Trophoblast cell (in vitro differentiated cells and primary cell): ENCODE results near the gene MEGF8.
A peak's percentile ranks its signal among the peaks of the same experiment; 100 is the strongest.

Source experiments
- DNase-seq, 2 donors: peaks; one replicate each; pipeline ENCODE4 v3.0.0-alpha.2; 2016
- H2AFZ ChIP-seq: 2 replicates; pipeline ENCODE4 v1.6.1; 2013; ENCODE audit warnings: low read length, moderate library complexity, mild to moderate bottlenecking; ENCODE audit not compliant: insufficient read depth, poor library complexity
- H2AK5ac ChIP-seq: 2 replicates; pipeline ENCODE4 v1.6.1; 2013; ENCODE audit warnings: mild to moderate bottlenecking, low read length
- H2BK120ac ChIP-seq: 2 replicates; pipeline ENCODE4 v1.6.1; 2013; ENCODE audit warnings: low read length, mild to moderate bottlenecking, moderate library complexity; ENCODE audit not compliant: insufficient read depth, poor library complexity
- H2BK12ac ChIP-seq: 2 replicates; pipeline ENCODE4 v1.6.1; 2013; ENCODE audit warnings: mild to moderate bottlenecking, low read length, moderate library complexity
- H2BK5ac ChIP-seq: 2 replicates; pipeline ENCODE4 v1.6.1; 2013; ENCODE audit warnings: low read length, low read depth, moderate library complexity, mild to moderate bottlenecking; ENCODE audit not compliant: poor library complexity
- H3K14ac ChIP-seq: 2 replicates; pipeline ENCODE4 v1.6.1; 2013; ENCODE audit warnings: mild to moderate bottlenecking, low read length
- H3K18ac ChIP-seq: 2 replicates; pipeline ENCODE4 v1.6.1; 2013; ENCODE audit warnings: mild to moderate bottlenecking, low read length
- H3K23ac ChIP-seq: 2 replicates; pipeline ENCODE4 v1.6.1; 2013; ENCODE audit warnings: low read length
- H3K27ac ChIP-seq: 2 replicates; pipeline ENCODE4 v1.5.1; 2013; ENCODE audit warnings: low read depth, mild to moderate bottlenecking, inconsistent platforms, low read length, moderate library complexity
- H3K27me3 ChIP-seq: 2 replicates; pipeline ENCODE4 v1.6.1; 2013; ENCODE audit warnings: inconsistent platforms, mild to moderate bottlenecking, low read length, moderate library complexity; ENCODE audit not compliant: insufficient read depth
- H3K36me3 ChIP-seq, 2 experiments: 1 replicate in 1 of 2; 2 replicates in 1 of 2; pipeline ENCODE4 v1.6.1; 2013; ENCODE audit warnings: low read length in 2 of 2, mild to moderate bottlenecking in 2 of 2, moderate library complexity in 1 of 2; ENCODE audit not compliant: insufficient read depth in 2 of 2, control insufficient read depth in 1 of 2
- H3K4ac ChIP-seq: 2 replicates; pipeline ENCODE4 v1.6.1; 2013; ENCODE audit warnings: low read depth, mild to moderate bottlenecking, low read length, moderate library complexity
- H3K4me1 ChIP-seq, 2 experiments: 1 replicate in 1 of 2; 2 replicates in 1 of 2; pipeline ENCODE4 v1.6.1; 2013; ENCODE audit warnings: low read length in 2 of 2, mild to moderate bottlenecking in 2 of 2, moderate library complexity in 1 of 2; ENCODE audit not compliant: insufficient read depth in 2 of 2, control insufficient read depth in 1 of 2
- H3K4me2 ChIP-seq: 2 replicates; pipeline ENCODE4 v1.6.1; 2013; ENCODE audit warnings: inconsistent platforms, mild to moderate bottlenecking, low read length, moderate library complexity
- H3K4me3 ChIP-seq: 2 replicates; pipeline ENCODE4 v1.5.1; 2013; ENCODE audit warnings: mild to moderate bottlenecking, low read depth, low read length, inconsistent platforms
- H3K79me1 ChIP-seq: one replicate; pipeline ENCODE4 v1.6.1; 2013; ENCODE audit warnings: low read length
- H3K79me2 ChIP-seq: 2 replicates; pipeline ENCODE4 v1.6.1; 2013; ENCODE audit warnings: low read length, mild to moderate bottlenecking; ENCODE audit not compliant: control insufficient read depth, insufficient read depth, poor library complexity
- H3K9ac ChIP-seq: 2 replicates; pipeline ENCODE4 v1.6.1; 2013; ENCODE audit warnings: mild to moderate bottlenecking, low read length
- H3K9me3 ChIP-seq: 2 replicates; pipeline ENCODE4 v1.6.1; 2013; ENCODE audit warnings: low read depth, mild to moderate bottlenecking, control low read depth, inconsistent platforms, low read length; ENCODE audit not compliant: insufficient read depth
- H4K12ac ChIP-seq: 2 replicates; pipeline ENCODE4 v1.6.1; 2013; ENCODE audit warnings: low read depth, mild to moderate bottlenecking, low read length, moderate library complexity
- H4K8ac ChIP-seq: 2 replicates; pipeline ENCODE4 v1.6.1; 2013; ENCODE audit warnings: low read depth, mild to moderate bottlenecking, low read length, moderate library complexity
- H4K91ac ChIP-seq: one replicate; pipeline ENCODE4 v1.6.1; 2013; ENCODE audit warnings: low read depth, mild to moderate bottlenecking, low read length, moderate library complexity
- WGBS: extraction: QIAGEN DNeasy Blood & Tissue Kit; methylation state at CpG from one replicate; pipeline ENCODE4 v1.1.7; 2013; ENCODE audit warnings: missing lambda C conversion rate; ENCODE audit not compliant: insufficient read length, insufficient coverage; ENCODE audit errors: extremely low coverage; 5-methylcytosine and 5-hydroxymethylcytosine counted together

MEGF8 gene

DNA sequence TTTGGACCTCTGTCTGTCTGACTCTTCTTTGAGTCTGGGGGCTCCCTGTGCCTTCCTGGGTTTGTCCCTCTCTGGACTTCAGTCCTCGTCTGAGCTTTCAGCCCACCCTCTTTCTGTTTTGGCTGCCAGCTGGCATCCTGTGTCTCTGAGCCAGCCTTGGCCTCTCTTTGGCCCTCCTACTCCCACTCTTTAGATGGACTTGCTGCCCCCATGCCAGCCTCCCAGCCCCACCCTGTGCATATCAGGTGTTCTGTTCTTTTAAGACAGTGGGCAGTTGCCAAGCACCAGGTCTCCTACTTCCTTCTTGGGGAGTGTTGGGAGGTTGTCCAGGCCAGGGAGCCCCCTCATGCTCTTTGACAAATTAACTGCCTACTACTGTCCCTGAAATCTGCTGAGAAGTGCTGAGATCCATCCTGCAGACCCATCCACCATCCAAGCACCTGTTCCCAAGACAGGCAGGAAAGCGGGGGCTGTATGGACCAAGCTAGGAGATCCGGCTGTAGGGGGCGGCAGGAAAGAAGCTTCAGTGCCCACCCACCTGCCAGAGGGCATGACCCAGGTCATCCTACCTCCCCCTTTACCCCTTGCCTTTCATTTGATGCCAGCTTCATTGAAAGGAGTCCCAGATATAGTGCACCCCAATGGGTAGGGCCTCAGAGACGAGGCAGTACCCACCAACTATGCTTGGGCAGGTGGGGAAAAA is 46.8 kb upstream of the MEGF8 start:
- no peak overlapping the region for H4K91ac ChIP-seq
- H4K8ac ChIP-seq, result no peak overlapping the region
- peaks cover 4% of the 10 kb centered on the region for H3K9me3 ChIP-seq
- H3K23ac ChIP-seq, result no peak overlapping the region
- H2BK120ac ChIP-seq, result no peak overlapping the region
- H2AK5ac ChIP-seq, result no peak overlapping the region
- no CpG with 5 or more reads among the region's 5 CpGs for WGBS
- no peak overlapping the region for H3K27ac ChIP-seq
- H3K79me1 ChIP-seq, result peaks cover 27% of the 10 kb centered on the region
- H3K27me3 ChIP-seq, result no peaks in the 10 kb centered on the region
- H2BK12ac ChIP-seq, result no peak overlapping the region
- H3K4me2 ChIP-seq, result no peak overlapping the region
- H4K12ac ChIP-seq, result no peak overlapping the region
- H3K14ac ChIP-seq, result no peak overlapping the region
- DNase-seq, result no peak
- H2BK5ac ChIP-seq, result no peak overlapping the region
- H3K9ac ChIP-seq, result no peak overlapping the region
- H3K36me3 ChIP-seq, result peaks cover 15 to 20% of the 10 kb centered on the region in 2 experiments
- H3K79me2 ChIP-seq, result peaks cover 3% of the 10 kb centered on the region
- H2AFZ ChIP-seq, result no peak overlapping the region
- no peak overlapping the region for H3K18ac ChIP-seq
- no peak overlapping the region for H3K4me3 ChIP-seq
- peaks cover 28 to 38% of the 10 kb centered on the region in 2 experiments for H3K4me1 ChIP-seq
- H3K4ac ChIP-seq, result no peak overlapping the region

DNA sequence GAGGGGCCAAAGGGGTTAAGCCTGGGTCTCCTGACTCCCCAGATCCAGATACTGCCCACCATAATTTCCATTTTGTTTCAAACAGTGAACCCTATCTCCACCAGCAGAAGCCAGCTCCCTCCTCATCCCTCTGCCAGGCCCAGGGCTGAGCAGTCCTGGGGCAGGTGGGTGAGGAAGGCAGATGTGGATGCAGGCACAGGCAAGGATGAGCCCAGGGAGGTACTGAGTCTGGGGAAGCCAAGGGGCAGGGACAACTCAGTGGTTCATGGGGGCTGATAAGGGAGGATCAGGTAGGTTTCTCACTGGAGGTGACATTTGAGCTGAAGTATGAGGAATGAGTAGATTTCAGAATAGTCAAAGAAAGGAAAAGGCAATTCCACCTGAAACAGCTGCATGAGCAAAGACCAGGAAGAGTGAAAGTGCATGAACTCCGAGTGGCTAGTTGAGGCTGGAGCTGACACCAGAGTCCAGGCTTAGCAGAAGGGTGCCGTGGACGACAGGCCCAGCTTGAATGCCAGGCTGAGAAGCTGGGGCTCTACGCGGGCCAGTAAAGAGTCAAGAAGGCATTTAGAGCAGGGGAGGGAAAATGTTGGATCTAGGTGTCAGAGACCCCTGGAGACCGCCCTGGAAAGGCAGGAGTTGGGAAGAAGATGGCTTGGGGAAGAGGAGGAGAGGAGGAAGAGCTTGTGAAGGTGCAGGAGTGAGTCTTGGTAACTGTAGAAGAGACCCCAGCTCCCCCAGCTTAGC is 46.1 kb upstream of the MEGF8 start:
- peak overlapping the region; percentile 16 for H3K18ac ChIP-seq
- peak overlapping the region; percentile 8 for H3K9ac ChIP-seq
- H3K9me3 ChIP-seq, result peaks cover 4% of the 10 kb centered on the region
- H2AFZ ChIP-seq, result peak overlapping the region; percentile 15
- H2AK5ac ChIP-seq, result no peak overlapping the region
- peak overlapping the region; percentile 78 for H3K27ac ChIP-seq
- H2BK12ac ChIP-seq, result peak overlapping the region; percentile 51
- WGBS, result no CpG with 5 or more reads among the region's 6 CpGs
- peak overlapping the region; percentile 94 for H3K4me2 ChIP-seq
- no peak overlapping the region for H3K23ac ChIP-seq
- no peak for DNase-seq
- H3K14ac ChIP-seq, result peak overlapping the region; percentile 58
- H4K12ac ChIP-seq, result peak overlapping the region; percentile 3
- no peak overlapping the region for H2BK5ac ChIP-seq
- no peak overlapping the region for H2BK120ac ChIP-seq
- H3K79me2 ChIP-seq, result peaks cover 3% of the 10 kb centered on the region
- H3K36me3 ChIP-seq, result peaks cover 7 to 13% of the 10 kb centered on the region in 2 experiments
- H4K91ac ChIP-seq, result no peak overlapping the region
- no peaks in the 10 kb centered on the region for H3K27me3 ChIP-seq
- H4K8ac ChIP-seq, result peak overlapping the region; percentile 27
- H3K4ac ChIP-seq, result peak overlapping the region; percentile 10
- peaks cover 29% of the 10 kb centered on the region for H3K79me1 ChIP-seq
- H3K4me3 ChIP-seq, result no peak overlapping the region
- H3K4me1 ChIP-seq, result peaks cover 28 to 38% of the 10 kb centered on the region in 2 experiments

DNA sequence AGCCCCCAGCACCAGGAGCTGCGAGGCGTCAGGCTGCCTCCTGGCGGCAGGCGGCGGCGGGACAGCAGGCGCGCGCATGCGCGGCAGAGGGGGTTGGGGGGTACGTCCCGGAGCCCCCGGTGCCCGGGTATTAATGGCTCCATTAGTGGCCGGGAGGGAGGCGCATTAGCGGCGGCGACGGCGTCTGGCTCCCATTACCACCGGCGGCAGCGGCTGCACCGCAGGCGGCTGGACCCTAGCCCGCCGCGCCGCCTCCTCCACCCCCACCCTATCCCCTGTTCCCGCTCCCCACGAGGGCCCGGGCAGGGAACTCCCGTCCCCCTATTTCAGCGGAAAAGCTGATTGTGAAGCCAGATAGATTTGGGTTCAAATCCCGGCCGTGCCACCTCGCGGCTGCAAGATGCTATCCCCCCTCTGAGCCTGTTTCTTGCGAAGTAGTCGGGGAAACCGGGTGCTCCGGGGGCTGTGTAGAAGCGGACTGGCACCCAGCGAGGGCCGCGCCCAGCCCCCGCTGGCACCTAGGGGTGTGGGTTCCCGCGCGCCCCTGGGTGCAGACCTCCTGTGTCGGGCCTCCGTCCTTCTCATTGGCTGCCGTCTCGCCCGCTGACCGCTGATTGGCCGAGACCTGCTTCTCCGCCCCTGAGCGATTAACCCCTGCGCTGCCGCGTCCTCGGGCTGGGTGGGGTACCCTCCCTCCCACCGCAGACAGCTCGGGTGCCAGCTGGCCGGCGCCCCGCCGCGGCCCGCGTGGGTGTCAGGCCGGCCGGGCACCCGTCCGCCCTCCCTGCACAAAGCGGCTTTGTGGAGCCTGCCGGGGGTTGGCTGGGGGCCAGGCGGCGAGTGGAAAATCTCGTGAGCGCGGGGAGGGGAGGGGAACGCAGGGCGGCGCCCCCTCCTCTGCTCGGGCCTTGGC is 45.3 kb upstream of the MEGF8 start:
- Histone ChIP-seq H3K23ac (no peak overlapping the region), H4K12ac (peak overlapping the region; percentile 59), H4K8ac (peak overlapping the region; percentile 91), H3K27ac (peak overlapping the region; percentile 91), H3K27me3 (no peaks in the 10 kb centered on the region), H2AK5ac (peak overlapping the region; percentile 66), H4K91ac (peak overlapping the region; percentile 87), H2AFZ (peak overlapping the region; percentile 28), H2BK12ac (peak overlapping the region; percentile 72), H3K4me2 (peak overlapping the region; percentile 94), H3K79me1 (peaks cover 34% of the 10 kb centered on the region), H3K79me2 (peaks cover 10% of the 10 kb centered on the region), H3K18ac (peak overlapping the region; percentile 95), H3K9me3 (peaks cover 4% of the 10 kb centered on the region), H3K4ac (peak overlapping the region; percentile 70), H2BK120ac (peak overlapping the region; percentile 82), H3K4me1 (peaks cover 33 to 43% of the 10 kb centered on the region in 2 experiments), H2BK5ac (peak overlapping the region; percentile 60), H3K9ac (peak overlapping the region; percentile 80), H3K4me3 (peak overlapping the region; percentile 78), H3K14ac (peak overlapping the region; percentile 91), H3K36me3 (peaks cover 2 to 6% of the 10 kb centered on the region in 2 experiments)
- peak; percentile 52 to 66 for DNase-seq
- WGBS, result no CpG with 5 or more reads among the region's 89 CpGs

DNA sequence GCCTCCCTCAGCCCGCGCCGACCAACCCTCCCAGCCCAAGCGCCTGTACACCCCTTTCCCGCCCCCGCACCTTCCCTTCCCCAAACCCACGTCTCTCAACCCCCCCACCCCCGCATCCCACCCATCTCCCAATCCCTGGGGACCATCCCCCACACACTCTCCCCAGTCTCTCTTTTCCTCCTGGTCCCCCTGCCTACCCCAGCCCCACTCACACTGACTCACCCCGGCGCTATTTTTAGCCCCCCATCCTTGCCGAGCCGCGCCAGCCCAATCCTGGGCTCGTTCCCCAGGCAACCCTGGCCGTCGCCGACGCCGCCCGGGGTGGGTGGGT is 44.7 kb upstream of the MEGF8 start:
- H2AFZ ChIP-seq, result peak overlapping the region; percentile 28
- H4K8ac ChIP-seq, result peak overlapping the region; percentile 91
- H3K4ac ChIP-seq, result peak overlapping the region; percentile 50
- peaks cover 11% of the 10 kb centered on the region for H3K79me2 ChIP-seq
- peaks cover 39 to 49% of the 10 kb centered on the region in 2 experiments for H3K4me1 ChIP-seq
- H3K27ac ChIP-seq, result peak overlapping the region; percentile 91
- peak overlapping the region; percentile 87 for H4K91ac ChIP-seq
- H3K9ac ChIP-seq, result peak overlapping the region; percentile 68
- peaks cover 4% of the 10 kb centered on the region for H3K9me3 ChIP-seq
- H2BK12ac ChIP-seq, result no peak overlapping the region
- H2BK5ac ChIP-seq, result peak overlapping the region; percentile 60
- H3K27me3 ChIP-seq, result no peaks in the 10 kb centered on the region
- WGBS, result no CpG with 5 or more reads among the region's 20 CpGs
- peak overlapping the region; percentile 21 for H4K12ac ChIP-seq
- no peak for DNase-seq
- H3K18ac ChIP-seq, result peak overlapping the region; percentile 95
- H2AK5ac ChIP-seq, result peak overlapping the region; percentile 66
- peak overlapping the region; percentile 82 for H2BK120ac ChIP-seq
- H3K23ac ChIP-seq, result no peak overlapping the region
- H3K79me1 ChIP-seq, result peaks cover 34% of the 10 kb centered on the region
- peak overlapping the region; percentile 94 for H3K4me2 ChIP-seq
- peaks cover 0 to 4% of the 10 kb centered on the region in 2 experiments for H3K36me3 ChIP-seq
- peak overlapping the region; percentile 78 for H3K4me3 ChIP-seq
- peak overlapping the region; percentile 91 for H3K14ac ChIP-seq
